GM19193 (cell line): ENCODE results near the gene TMLHE.
A peak's percentile ranks its signal among the peaks of the same experiment; 100 is the strongest.

ENCODE experiments used
- POLR2A ChIP-seq: IDR thresholded peaks from 4 replicates; pipeline ENCODE4 v1.6.1; 2011; ENCODE audit not compliant: insufficient read depth, insufficient read length; ENCODE audit errors: extremely low read depth

Gene TMLHE

GRCh38 chrX:155612312-155613224, at the start of gene TMLHE, which contains the start of gene SPRY3:
Gene TMLHE, minus strand, starts transcription at chrX:155612952. Its CDS starts 67,676 bp downstream, at chrX:155545276.
Gene SPRY3, plus strand, starts transcription at chrX:155612586.
- peak; percentile 56 for TF ChIP-seq POLR2A

- TF ChIP-seq POLR2A: no peak
Measured at GRCh38 chrX:155662282-155662681, 49.5 kb upstream of the TMLHE start.

GRCh38 chrX:155645180-155645579, 32.4 kb upstream of the TMLHE start:
- TF ChIP-seq POLR2A: no peak

- TF ChIP-seq POLR2A: no peak
Measured at GRCh38 chrX:155643240-155643639, 30.5 kb upstream of the TMLHE start.

GRCh38 chrX:155637714-155638113, 25.0 kb upstream of the TMLHE start:
- no peak for TF ChIP-seq POLR2A

- TF ChIP-seq POLR2A: no peak
Measured at GRCh38 chrX:155632431-155633100, 19.8 kb upstream of the TMLHE start.

- TF ChIP-seq POLR2A: no peak
Measured at GRCh38 chrX:155615938-155616337, 3.2 kb upstream of the TMLHE start.

- TF ChIP-seq POLR2A: no peak
Measured at GRCh38 chrX:155613927-155614559, 1.3 kb upstream of the TMLHE start.

- TF ChIP-seq POLR2A: no peak
Measured at GRCh38 chrX:155611302-155611701, 1.4 kb downstream of the TMLHE start.

- no peak for TF ChIP-seq POLR2A
Measured at GRCh38 chrX:155592981-155593380, 19.8 kb downstream of the TMLHE start.

GRCh38 chrX:155592331-155592730, 20.4 kb downstream of the TMLHE start:
- TF ChIP-seq POLR2A: no peak

GRCh38 chrX:155577682-155578081, 35.1 kb downstream of the TMLHE start:
- no peak for TF ChIP-seq POLR2A

- no peak for TF ChIP-seq POLR2A
Measured at GRCh38 chrX:155563099-155563498, 49.7 kb downstream of the TMLHE start.

- TF ChIP-seq POLR2A: no peak
Measured at GRCh38 chrX:155544881-155545280, 67.9 kb downstream of the TMLHE start.

- no peak for TF ChIP-seq POLR2A
Measured at GRCh38 chrX:155535866-155536265, 76.9 kb downstream of the TMLHE start.
